GM12878 (cell line): ENCODE data around the gene EME2. TPM values are rescaled to one million over a fixed set of nuclear protein-coding genes. Genes with fewer than 3 reads are reported as not detected.

Experiments
- ATAC-seq: fragments of 200-7000 bp; cut with Tn5 transposase; 3 replicates; pipeline ENCODE4 v1.9.1; 2020; ENCODE audit warnings: mild to moderate bottlenecking, moderate library complexity
- BruUV-seq: library from RNA; stranded (reverse); fragments of 400-500 nt; replicated peaks from 2 replicates; lab custom pipeline; 2021; lab: Mats Ljungman, UMichigan
- CTCF ChIA-PET: fragments of 300-600 bp; sonication (Branson Sonifier 250); formaldehyde crosslinking; extraction: SDS; loops from one replicate; lab custom pipeline; 2021; ENCODE audit warnings: inconsistent platforms; lab: Yijun Ruan, JAX
- POLR2A ChIA-PET: fragments of 350-600 bp; formaldehyde crosslinking; extraction: SDS; loops from one replicate; lab custom pipeline; 2021; ENCODE audit warnings: inconsistent platforms; lab: Charles Lee
- RAD21 ChIA-PET: fragments of 300-600 bp; sonication (Branson Sonifier 250); formaldehyde crosslinking; loops from one replicate; lab custom pipeline; 2023; ENCODE audit warnings: antibody characterized with exemption; ENCODE audit not compliant: unreplicated experiment; lab: Charles Lee
- SMC1A ChIA-PET: fragments of 300-600 bp; sonication (Branson Sonifier 250); formaldehyde crosslinking; loops from one replicate; lab custom pipeline; 2023; ENCODE audit not compliant: unreplicated experiment, uncharacterized antibody; lab: Charles Lee
- DNase-seq: peaks from one replicate; pipeline ENCODE4 v3.0.0-alpha.2; 2011; ENCODE audit warnings: low read depth, low spot score
- FAIRE-seq: peaks from 3 replicates; lab custom pipeline; 2011; peaks lifted over from hg19 to GRCh38; lab: Jason Lieb, UNC
- H2AFZ ChIP-seq: 2 replicates; pipeline ENCODE4 v1.6.0; 2011; ENCODE audit warnings: low read depth, low read length, control low read depth; ENCODE audit not compliant: control insufficient read depth
- H3K27ac ChIP-seq: 2 replicates; pipeline ENCODE4 v1.5.1; 2011; ENCODE audit warnings: control low read depth; ENCODE audit not compliant: control insufficient read depth, insufficient read depth
- H3K27me3 ChIP-seq, 2 experiments: replicated peaks in 1 of 2; 2 replicates each; pipeline versions ENCODE4 v1.6.0 to v1.6.1; 2011; ENCODE audit warnings: low read length in 1 of 2; ENCODE audit not compliant: control insufficient read depth in 2 of 2, insufficient read depth in 2 of 2
- H3K36me3 ChIP-seq, 2 experiments: 2 replicates each; pipeline ENCODE4 v1.5.1; 2011; ENCODE audit warnings: low read length in 1 of 2; ENCODE audit not compliant: control insufficient read depth in 2 of 2, insufficient read depth in 2 of 2
- H3K4me1 ChIP-seq: 2 replicates; pipeline ENCODE4 v1.6.1; 2011; ENCODE audit warnings: mild to moderate bottlenecking, low read length, moderate library complexity, mixed read lengths; ENCODE audit not compliant: control insufficient read depth, insufficient read depth
- H3K4me2 ChIP-seq: 2 replicates; pipeline ENCODE4 v1.6.0; 2011; ENCODE audit warnings: control low read depth; ENCODE audit not compliant: control insufficient read depth, insufficient read depth
- H3K4me3 ChIP-seq: fragments of 200-600 bp; sonication (generic); 2 replicates; pipeline ENCODE4 v1.5.1; 2016
- H3K79me2 ChIP-seq: 2 replicates; pipeline ENCODE4 v1.6.0; 2011; ENCODE audit warnings: low read length; ENCODE audit not compliant: control insufficient read depth, insufficient read depth
- H3K9ac ChIP-seq: 2 replicates; pipeline ENCODE4 v1.8.0; 2011; ENCODE audit warnings: low read length, control low read depth, mixed read lengths; ENCODE audit not compliant: control insufficient read depth, insufficient read depth
- H3K9me3 ChIP-seq: replicated peaks from 3 replicates; pipeline ENCODE4 v1.5.1; 2011; ENCODE audit warnings: mild to moderate bottlenecking, low read length; ENCODE audit not compliant: control insufficient read depth, insufficient read depth
- H4K20me1 ChIP-seq: 2 replicates; pipeline ENCODE4 v1.6.0; 2011; ENCODE audit not compliant: control insufficient read depth, insufficient read depth
- BMI1 ChIP-seq: fragments of 450-650 bp; IDR thresholded peaks from 2 replicates; pipeline ENCODE4 v1.6.1; 2016; ENCODE audit warnings: mild to moderate bottlenecking, moderate library complexity, borderline replicate concordance
- HSF1 ChIP-seq: fragments of 150-350 bp; IDR thresholded peaks from 2 replicates; pipeline ENCODE4 v1.6.1; 2014; ENCODE audit warnings: mild to moderate bottlenecking, low read depth, low read length
- JUND ChIP-seq: IDR thresholded peaks from 2 replicates; pipeline ENCODE4 v1.6.1; 2012; ENCODE audit warnings: low read depth, mild to moderate bottlenecking, low read length, improper control_type of control experiment, moderate library complexity
- TBL1XR1 ChIP-seq: IDR thresholded peaks from 2 replicates; pipeline ENCODE4 v1.6.1; 2012; ENCODE audit warnings: low read depth, low read length, improper control_type of control experiment
- ZNF207 ChIP-seq: fragments of 450-650 bp; IDR thresholded peaks from 2 replicates; pipeline ENCODE4 v1.6.1; 2014; ENCODE audit warnings: antibody characterized with exemption, mild to moderate bottlenecking, borderline replicate concordance
- WGBS: methylation state at CpG from one replicate; pipeline ENCODE4 v1.1.6; 2016; ENCODE audit warnings: low lambda C conversion rate; ENCODE audit not compliant: insufficient replicate concordance, insufficient coverage; ENCODE audit errors: missing lambda C conversion rate; 5-methylcytosine and 5-hydroxymethylcytosine counted together
- in situ Hi-C: fragments of 300-500 bp; cut with MboI; formaldehyde crosslinking; loops from 9 replicates; pipeline ENCODE4 v1.14.3; 2018; ENCODE audit warnings: mixed read lengths
- intact Hi-C: fragments of 100-400 bp; cut with micrococcal nuclease; formaldehyde crosslinking; loops from one replicate; pipeline ENCODE4 v1.14.2; 2022; ENCODE audit not compliant: unreplicated experiment
- polyA plus RNA-seq, 11 experiments: library from polyadenylated mRNA; depleted of rRNA in 4 of 11; unstranded in 6 of 11; stranded (reverse) in 5 of 11; fragments of >200 nt; fragmentation: Nextera tagmentation in 4 of 11; fragmentation: Illumina TruSeq in 1 of 11; extraction: Ambion mirVana in 4 of 11; extraction: Trizol in 1 of 11; gene quantifications; 1 replicate in 1 of 11; 2 replicates in 10 of 11; pipeline versions ENCODE4 v1.2.1 to v1.2.3, GENCODE V29; 2011 to 2016; ENCODE audit warnings: inconsistent platforms in 2 of 11, missing spikeins in 2 of 11, low read depth in 1 of 11
- total RNA-seq, 4 experiments: library from RNA; depleted of rRNA in 3 of 4; stranded (reverse); fragments of >200 nt in 3 of 4; fragmentation: Illumina TruSeq in 1 of 4; extraction: Trizol in 1 of 4; gene quantifications; 2 replicates each; pipeline versions ENCODE4 v1.2.1 to v1.2.3, GENCODE V29; 2013 to 2021
- TF ChIP-seq, protein P1 (sequence below): fragments of 450-650 bp; IDR thresholded peaks from 2 replicates; pipeline ENCODE4 v1.6.1; 2016; ENCODE audit warnings: mild to moderate bottlenecking, moderate library complexity, borderline replicate concordance

EME2 gene
- total and polyA plus RNA-seq, 10 of the 15 experiments (the other 5 are each of a cell fraction or from before 2014, with no cell fraction given) = 0.29 to 16.9 (median 4.1) TPM

- CTCF ChIA-PET = no interaction called here
- peaks cover 6% of the 10 kb centered on the region; the same call in 1 of the 2 replicates for H3K4me1 ChIP-seq
- no peak overlapping the region for H3K4me3 ChIP-seq
- DNase-seq (no peak), FAIRE-seq (no peak), ATAC-seq (no peak)
- H3K79me2 ChIP-seq = peaks cover 15% of the 10 kb centered on the region
- H4K20me1 ChIP-seq = no peaks in the 10 kb centered on the region
- TF ChIP-seq JUND (no peak), BMI1 (no peak), HSF1 (no peak), ZNF207 (no peak), TBL1XR1 (no peak)
- TF ChIP-seq, protein P1, sequence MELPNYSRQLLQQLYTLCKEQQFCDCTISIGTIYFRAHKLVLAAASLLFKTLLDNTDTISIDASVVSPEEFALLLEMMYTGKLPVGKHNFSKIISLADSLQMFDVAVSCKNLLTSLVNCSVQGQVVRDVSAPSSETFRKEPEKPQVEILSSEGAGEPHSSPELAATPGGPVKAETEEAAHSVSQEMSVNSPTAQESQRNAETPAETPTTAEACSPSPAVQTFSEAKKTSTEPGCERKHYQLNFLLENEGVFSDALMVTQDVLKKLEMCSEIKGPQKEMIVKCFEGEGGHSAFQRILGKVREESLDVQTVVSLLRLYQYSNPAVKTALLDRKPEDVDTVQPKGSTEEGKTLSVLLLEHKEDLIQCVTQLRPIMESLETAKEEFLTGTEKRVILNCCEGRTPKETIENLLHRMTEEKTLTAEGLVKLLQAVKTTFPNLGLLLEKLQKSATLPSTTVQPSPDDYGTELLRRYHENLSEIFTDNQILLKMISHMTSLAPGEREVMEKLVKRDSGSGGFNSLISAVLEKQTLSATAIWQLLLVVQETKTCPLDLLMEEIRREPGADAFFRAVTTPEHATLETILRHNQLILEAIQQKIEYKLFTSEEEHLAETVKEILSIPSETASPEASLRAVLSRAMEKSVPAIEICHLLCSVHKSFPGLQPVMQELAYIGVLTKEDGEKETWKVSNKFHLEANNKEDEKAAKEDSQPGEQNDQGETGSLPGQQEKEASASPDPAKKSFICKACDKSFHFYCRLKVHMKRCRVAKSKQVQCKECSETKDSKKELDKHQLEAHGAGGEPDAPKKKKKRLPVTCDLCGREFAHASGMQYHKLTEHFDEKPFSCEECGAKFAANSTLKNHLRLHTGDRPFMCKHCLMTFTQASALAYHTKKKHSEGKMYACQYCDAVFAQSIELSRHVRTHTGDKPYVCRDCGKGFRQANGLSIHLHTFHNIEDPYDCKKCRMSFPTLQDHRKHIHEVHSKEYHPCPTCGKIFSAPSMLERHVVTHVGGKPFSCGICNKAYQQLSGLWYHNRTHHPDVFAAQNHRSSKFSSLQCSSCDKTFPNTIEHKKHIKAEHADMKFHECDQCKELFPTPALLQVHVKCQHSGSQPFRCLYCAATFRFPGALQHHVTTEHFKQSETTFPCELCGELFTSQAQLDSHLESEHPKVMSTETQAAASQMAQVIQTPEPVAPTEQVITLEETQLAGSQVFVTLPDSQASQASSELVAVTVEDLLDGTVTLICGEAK = no peak
- H3K4me2 ChIP-seq = no peak overlapping the region
- in situ Hi-C loops = no loop called here
- peaks cover 7 to 8% of the 10 kb centered on the region in 2 experiments; a peak in 3 of 4 replicates for H3K36me3 ChIP-seq
- H3K9ac ChIP-seq = no peak overlapping the region
- RAD21 ChIA-PET = no interaction called here
- H3K9me3 ChIP-seq = no peaks in the 10 kb centered on the region
- no peak overlapping the region for H3K27ac ChIP-seq
- H3K27me3 ChIP-seq = no peaks in the 10 kb centered on the region
- POLR2A ChIA-PET = no interaction called here
- BruUV-seq = no TSS peak
- no peak overlapping the region for H2AFZ ChIP-seq
- intact Hi-C loops = no loop called here
- SMC1A ChIA-PET = no interaction called here
- 89% methylated on average over 12 of the region's 14 CpGs for WGBS
Observed at GRCh38 chr16:1785846-1786170, 13.2 kb downstream of the EME2 start.
